GM21390 (cell line): ENCODE results near the gene C1orf21.

ENCODE experiments used
- ATAC-seq: cut with Tn5 transposase; IDR thresholded peaks from one replicate; pipeline ENCODE4 v1.9.1; 2021; ENCODE audit not compliant: unreplicated experiment

C1orf21 gene

DNA sequence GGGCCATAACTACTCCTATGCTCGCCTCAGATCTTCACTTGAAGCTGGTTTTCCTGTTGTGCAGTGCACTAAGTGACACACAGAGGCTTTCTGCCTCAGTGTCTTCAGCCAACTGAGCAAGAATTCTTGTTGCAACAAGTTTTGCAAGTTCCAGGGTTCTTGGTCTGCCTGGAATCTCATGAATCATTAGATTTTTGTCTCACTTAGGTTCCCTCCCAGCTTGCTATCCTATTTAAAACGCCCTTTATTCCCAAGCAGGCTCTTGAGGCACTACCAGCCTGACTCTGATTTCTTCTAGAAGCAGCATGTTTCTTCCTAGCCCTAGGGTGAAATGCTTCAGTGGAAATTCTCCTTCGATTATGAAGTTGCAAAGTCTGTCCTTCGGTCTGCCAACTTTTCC lies 158.8 kb downstream of the C1orf21 start:
- no peak for ATAC-seq

DNA sequence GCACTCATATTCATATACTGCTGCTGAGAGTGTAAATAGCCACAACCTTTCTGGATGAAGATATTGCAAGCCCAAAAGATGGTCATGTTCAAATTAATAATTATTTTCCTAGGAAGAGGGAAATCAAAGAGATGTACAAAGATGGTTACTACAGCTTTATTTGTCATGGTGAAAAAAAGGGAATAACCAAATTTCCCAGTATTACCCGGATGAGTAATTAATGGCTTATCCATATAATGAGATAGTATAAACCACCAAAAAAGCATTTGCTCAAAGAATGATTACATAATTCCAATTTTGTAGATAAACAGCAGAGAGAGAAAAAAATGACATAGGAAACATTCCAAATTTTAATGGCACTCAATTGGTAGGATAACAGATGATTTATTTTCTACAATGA lies 165.6 kb downstream of the C1orf21 start:
- ATAC-seq, result no peak

DNA sequence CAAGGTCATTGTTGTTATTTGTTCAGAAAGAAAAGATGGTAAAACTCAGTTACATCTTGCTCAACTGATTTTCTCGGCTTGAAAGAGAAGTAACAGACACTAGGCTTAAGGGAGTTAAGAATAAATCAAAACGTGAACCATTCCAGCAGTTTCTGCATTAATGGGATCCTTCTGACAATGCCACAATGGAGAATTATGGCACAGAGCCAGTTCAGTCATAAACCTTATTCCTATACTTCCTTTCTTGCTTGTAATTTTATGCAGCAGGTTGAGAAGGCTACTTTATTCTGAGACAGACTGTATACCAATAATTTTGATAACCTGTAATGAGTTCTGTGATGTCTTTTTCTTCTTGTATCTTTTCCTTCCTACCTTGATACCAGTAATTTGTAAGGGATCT lies 167.0 kb downstream of the C1orf21 start:
- no peak for ATAC-seq

DNA sequence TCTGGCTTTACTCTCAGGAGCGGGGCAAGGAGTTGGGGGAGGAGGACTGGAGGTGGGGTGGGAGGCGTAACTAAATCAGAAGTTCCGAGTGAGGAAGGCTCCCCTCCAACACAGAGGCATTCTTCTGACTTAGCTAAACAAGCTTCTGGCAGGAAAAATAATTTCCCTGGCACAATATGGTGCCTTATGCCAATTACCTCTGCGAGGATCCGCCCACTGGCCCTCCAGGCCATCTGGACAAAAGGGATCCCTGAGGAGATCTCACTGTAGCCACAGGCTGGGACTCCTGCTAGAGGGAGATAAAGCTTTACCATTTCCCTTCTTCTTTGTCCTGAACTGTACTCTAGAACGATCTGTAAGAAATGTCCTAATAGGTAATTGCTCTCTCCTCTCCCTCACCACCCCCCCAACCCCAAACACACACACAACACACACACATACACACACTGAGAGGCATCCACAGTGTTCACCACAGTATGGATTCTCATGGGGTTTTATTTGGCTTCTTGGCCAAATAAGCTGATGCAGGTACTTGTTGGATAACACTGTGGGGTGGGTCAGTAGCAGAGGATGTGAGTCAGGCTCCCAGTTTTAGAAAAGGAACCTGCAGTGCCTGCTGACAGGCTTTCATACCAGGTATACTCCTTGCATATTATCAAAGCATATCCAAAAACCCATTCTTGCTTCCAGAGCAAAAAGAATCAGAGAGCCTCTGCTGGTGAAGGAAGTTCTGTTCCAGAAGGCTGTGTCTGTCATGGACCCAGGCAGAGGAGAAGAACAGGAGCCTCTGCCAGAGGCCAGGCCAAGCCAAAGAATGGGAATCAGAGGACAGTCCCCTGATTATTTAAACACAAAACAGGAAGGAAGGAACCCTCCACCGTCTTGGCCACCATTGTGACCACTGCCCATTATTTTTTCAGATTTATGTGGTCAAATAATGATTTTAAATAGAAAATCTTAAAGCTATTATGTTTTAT lies 169.1 kb downstream of the C1orf21 start:
- no peak for ATAC-seq

DNA sequence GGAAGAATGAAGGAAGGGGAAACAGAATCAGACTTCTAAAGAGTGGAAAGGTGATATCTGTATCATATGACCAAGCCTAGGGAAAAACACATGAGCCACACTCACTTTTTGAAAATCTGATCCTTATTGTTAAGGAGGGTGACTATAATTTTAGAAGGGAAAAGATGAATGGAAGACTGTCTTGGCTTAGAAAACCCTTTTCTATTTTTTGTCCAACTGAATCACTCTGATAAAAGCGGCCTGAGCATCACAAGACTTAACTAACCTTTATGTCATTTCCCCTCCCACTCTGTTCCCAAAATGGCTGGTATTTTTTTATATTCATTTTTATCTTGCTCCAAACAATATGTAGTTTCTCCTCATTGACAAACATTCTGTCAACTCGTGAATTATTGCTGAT lies 169.8 kb downstream of the C1orf21 start:
- no peak for ATAC-seq

DNA sequence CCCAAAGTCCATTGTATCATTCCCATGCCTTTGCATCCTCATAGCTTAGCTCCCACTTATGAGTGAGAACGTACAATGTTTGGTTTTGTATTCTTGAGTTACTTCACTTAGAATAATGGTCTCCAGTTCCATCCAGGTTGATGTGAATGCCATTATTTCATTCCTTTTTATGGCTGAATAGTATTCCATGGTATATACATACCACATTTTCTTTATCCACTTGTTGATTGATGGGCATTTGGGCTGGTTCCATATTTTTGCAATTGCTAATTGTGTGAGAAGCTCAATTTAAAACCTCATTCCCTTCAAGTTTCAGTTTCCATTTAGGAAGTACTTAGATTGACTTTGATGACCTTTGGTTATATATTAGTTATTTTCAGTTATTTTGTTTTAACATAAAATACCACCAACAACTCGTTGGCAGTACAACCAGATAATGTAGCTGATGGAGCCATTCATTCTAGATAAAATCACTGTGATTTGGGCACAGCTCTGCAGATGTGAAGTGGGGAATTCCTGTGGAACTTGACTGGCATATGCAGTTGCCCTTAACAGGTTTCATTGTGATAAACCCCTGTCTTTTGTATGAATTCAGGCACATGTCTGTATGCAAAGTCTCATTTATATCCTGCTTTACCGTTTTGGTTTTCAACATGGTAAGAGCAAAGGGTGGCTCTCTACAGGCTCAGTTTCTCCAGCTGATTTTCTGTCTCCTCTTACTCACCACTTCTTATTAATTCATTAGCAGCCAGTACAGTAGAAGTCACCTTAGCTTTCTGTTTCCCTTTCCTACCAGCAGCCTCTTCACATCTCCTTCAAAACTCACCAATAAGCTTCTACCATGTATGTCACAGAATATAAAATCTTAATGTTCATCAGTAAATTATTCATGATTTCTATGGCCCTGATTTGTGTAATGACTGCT lies 170.9 kb downstream of the C1orf21 start:
- no peak for ATAC-seq

DNA sequence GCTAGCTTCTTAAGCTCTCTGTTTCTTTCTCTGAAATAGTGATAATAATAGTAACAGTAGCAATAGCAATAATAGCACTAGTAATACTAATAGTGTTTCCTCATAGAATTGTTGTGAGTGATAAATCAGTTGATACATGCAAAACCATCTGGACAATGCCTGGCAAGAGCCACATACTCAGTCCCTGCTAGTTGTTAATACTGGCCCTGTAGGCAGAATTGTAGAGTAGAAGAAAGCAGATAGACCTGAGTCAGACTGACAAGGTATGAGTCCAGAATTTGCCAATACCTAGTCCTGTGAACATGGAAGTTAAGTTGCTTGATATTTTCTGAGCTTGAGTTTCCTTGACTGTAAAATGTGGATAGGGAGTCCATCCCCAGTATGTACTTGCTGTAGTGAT lies 171.9 kb downstream of the C1orf21 start:
- ATAC-seq, result no peak

DNA sequence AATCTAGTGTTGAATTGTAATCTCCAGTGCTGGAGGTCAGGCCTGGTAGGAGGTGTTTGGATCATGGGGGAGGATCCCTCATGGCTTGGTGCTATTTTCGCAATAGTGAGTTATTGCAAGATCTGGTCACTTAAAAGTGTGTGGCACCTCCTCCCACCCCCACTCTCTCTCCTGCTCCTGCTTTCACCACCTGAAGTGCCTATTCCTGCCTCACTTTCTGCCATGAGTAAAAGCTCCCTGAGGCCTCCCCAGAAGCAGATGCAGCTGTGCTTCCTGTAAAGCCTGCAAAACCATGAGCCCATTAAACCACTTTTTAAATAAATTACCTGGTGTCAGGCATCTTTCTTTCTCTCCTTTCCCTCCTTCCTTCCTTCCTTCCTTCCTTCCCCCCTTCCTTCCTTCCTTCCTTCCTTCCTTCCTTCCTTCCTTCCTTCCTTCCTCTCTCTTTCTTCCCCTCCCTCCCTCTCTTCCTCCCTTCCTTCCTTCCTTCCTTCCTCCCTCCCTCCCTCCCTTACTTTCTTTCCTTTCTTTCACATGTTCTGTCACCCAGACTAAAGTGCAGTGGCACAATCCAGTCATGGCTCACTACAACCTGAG lies 172.4 kb downstream of the C1orf21 start:
- no peak for ATAC-seq

DNA sequence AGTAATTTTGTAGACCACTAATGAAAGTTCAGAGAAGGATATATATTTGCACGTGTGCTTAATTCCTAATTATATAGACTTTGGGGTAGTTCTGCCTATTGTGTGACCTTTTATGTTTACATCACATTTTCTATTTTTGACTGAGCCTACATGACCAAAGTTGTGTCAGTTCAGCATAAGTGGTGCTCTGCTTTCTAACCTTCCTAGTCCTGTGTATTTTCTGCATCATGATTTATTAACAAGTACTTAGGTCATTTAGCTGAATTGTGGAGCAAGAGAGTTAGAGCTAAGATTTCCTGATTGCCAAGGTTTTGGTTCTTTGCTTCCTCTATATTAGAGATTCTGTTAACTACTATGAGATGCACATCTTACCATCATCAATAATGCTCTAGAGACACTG lies 176.0 kb downstream of the C1orf21 start:
- ATAC-seq, result no peak

DNA sequence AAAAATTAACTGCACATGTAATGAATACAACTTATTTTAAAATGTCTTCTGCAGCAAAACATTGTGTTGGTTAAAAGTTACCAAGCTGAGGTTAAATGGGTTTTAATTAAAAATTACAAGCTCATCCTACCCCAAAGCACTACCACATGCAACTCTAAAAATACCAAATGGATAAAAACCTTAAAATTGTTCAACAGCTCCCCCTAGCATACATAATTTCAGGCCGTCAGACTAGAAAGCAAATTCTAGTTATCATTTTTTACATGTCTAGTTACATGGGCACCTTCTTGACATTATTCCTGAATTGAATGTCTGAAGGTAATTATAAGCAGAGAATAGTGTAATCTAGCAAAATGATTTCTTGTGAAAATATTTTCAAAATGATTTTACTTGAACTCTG lies 176.5 kb downstream of the C1orf21 start:
- no peak for ATAC-seq

DNA sequence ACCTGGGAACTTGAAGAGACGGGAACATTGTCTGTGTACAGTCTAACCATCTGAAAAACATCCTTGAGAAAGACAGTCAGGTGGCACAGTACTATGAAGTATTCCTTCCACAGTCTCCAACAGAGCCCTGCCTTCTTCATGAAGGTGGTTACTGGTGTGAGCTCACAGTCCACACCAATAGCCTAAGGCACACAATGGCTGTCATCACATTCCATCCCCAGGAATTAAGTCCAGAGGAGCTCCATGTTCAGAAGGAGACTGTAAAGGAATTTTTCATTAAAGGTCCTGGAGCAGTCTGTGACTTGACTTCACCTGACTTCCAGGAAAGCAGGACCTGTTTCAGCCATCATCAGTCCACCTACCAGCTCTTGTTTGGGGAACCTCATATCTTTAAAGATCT lies 180.2 kb downstream of the C1orf21 start:
- no peak for ATAC-seq

DNA sequence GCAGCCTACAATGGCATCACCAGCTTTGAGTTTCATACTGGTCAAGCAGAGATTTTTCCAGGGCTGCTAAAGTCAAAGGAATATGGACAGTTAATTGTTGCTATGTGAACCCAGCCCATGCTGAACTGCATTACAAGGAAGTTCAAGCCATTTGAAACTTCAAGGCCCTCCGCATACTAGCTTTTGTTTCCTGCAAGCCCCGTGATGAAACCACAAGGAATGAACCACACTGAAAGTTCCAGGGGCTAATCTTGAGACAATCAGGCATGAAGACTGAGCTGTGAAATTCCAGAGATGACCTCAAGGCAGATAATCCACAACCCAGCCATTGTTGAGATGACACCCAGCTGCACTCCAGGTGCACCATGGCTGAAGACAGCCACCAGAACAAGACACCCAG lies 180.8 kb downstream of the C1orf21 start:
- no peak for ATAC-seq

DNA sequence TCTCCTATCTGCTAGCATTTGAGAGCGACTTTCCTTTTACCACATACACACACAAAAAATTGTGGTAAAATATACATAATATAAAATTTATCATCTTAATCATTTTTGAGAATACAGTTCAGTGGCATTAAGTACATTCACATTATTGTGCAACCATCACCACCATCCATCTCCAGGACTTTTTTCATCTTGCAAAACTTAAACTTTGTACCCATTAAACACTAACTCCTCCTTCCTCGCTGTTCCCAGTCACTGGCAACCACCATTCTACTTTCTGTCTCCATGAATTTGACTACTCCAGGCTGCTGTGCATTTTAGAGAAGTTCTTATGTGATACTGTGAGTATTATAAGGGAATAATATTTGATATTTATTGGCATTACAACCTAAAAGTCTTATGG lies 181.3 kb downstream of the C1orf21 start:
- no peak for ATAC-seq

DNA sequence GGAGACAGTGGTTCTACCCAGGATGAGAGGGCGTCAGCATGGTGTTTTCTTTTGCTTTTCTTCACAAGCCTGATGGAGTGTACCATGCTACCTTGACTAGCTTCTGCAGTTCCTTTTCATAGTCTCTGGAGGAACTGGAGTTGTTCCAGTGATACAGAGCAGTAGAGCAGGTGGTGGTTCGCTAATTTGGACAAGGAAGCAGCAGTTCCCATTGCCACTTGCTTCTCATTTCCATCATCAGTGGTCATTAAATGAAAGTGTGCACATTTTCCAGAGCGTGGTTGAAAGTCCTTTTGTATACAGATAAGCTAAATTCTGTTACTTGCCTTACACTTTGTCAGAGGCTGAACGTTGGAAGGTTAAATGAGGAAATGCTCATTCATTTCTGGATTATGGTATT lies 182.3 kb downstream of the C1orf21 start:
- no peak for ATAC-seq

DNA sequence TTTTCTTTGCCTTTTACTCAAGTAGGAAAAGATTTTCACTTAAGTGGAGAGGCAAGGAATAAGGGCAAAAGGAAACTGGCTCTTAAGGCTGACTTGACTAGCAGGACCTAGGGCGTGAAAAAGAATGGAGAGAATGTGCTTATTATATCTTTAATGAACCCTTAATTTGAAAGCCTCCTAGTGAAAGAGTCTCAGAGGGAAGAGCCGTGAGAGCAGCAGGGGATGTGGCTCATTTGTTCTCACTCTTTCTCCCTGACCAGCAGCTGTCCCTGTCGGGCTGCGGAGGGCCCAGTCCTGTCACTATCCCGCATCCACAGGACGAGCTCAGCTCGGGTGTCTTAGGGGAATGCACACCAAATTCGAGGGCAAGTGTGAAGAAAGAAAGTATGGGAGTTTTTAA lies 187.8 kb downstream of the C1orf21 start:
- ATAC-seq, result no peak

DNA sequence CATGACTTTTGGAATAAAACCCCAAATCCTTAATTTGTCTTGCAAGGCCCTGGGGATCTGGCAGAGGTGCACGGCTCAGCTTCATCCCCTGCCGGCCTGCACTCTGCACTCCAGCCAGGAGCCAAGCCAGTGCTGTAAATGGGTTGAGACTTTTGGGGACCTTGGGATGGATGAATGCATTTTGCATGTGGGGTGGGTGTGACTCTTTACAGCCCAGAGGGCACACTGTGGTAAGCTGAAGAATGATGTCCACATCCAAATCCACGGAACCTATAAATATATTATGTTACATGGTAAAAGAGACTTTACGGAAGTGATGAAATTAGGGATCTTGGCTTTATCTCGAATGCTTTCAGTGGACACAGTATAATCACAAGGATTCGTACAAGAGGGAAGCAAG lies 190.0 kb downstream of the C1orf21 start:
- ATAC-seq, result no peak

DNA sequence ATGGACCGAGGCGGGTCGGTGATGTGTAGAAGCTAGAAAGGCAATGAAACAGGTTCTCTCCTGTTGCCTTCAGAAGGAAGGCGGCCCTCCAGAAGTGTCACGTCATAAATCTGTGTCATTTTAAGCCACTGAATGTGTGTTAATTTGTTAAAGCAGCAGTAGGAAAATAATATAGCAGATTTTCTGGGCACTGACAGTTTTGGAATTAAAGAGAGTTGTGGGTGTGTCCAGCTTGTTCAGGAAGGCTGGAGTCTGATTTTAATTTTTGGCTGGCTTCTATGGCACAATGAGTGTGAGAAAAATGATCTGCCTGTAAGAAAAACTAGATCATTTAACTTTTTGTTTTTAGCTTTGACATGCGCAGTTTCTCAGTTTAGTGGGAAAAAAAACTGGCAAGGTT lies 190.5 kb downstream of the C1orf21 start:
- no peak for ATAC-seq

DNA sequence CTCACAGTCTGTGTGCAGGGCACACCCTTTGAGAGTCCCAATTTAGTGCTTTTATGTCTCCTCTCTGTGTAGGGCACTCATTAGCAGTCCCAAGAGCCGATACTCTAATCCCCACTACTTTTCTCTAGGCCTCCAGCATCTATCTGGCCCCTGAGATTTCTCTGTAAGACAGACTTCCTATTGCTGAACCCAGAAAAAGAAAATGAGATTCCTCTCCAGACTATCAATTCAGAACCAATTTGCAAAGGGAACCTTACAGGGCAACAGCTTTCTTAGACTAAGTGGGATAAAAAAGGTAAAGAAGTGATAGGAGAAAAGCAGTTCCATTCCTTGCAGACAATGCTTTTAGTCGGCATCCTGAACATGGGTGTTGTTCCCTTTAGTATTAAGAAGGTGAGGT lies 195.6 kb downstream of the C1orf21 start:
- no peak for ATAC-seq

DNA sequence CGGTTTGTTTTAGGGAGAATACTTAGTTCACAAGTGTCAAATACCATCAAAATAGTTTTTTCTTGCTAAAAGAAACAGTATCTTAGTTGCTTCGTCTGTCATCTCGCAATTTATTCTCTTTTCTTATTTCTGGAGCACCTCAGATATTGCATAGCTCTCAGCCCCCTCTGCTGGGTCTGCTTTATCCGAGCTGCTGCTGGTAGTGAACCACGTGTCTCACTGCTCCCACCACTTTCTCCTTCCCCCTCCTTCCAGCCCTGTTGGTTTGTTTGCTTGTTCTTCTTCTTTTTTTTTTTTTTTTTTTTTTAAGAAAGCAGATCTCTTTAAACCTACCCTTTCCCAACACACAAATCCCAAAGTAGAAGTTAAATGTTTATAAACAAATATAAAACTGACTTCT lies 197.0 kb downstream of the C1orf21 start:
- no peak for ATAC-seq

DNA sequence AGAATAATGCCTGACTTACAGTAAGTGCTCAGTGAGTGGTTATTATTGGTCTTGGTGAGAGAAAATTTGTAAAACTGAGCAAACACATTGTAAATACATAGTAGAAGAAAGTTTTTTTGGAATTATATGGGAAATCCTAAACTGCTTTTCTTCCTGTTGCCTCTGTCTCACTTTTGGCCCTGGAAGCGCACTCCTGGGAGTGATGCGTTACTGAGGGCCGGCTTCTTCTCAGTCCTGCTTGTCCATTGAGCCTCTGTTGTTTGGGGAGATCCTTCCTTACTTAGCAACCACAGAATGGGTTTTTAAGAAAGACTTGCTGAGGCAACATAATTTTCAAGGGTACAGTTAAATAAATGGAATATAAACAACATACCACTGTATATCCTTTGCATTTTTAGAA lies 201.9 kb downstream of the C1orf21 start:
- ATAC-seq, result no peak

DNA sequence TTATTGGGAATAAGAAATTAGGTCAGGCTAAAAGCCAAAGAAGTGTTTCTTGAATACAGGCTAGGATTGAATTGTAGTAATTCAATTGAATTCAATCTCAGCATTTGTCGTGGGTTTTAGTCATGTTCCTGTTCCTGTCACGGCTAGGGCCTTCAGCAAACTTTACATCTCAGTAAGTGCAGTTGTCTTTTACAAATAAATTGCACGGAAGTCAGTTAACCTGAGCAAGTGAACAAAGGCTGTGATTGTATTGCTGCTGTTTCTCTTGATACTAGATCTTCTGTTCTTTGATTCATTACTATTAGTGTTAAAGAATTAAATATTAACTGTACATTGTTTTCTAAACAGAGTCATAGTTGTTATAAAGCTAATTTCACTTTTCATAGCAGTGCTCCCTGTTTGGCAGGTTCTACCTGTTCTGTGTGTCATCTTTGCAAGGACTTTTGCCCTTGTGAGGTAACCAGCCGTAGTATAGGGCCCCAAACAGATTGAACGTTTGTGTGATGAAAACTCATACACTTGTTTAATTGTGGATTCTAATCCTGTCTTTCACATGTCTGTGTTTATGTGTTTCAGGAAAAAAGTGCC lies 203.4 kb downstream of the C1orf21 start:
- ATAC-seq, result no peak
